ENCODE measurements around the gene IL12RB1. TPM values are rescaled to one million over a fixed set of nuclear protein-coding genes. Genes with fewer than 3 reads are reported as not detected.

IL12RB1 gene
- polyA plus RNA-seq (ENCODE audit: insufficient read length) = 0.75 TPM

- no peak for DNase-seq
These were observed at the start of gene IL12RB1 for GRCh38 chr19:18086590-18087138. IL12RB1 (minus strand) TSS chr19:18086934; CDS start chr19:18086823, 111 bp downstream.

- DNase-seq = no peak
These were observed 49.2 kb upstream of the IL12RB1 start for GRCh38 chr19:18135712-18136584.

GRCh38 chr19:18131841-18132596 is 45.3 kb upstream of the IL12RB1 start:
- no peak for DNase-seq

GRCh38 chr19:18130523-18131242 is 43.9 kb upstream of the IL12RB1 start:
- DNase-seq = no peak

GRCh38 chr19:18128805-18129204 is 42.1 kb upstream of the IL12RB1 start:
- DNase-seq = no peak

- no peak for DNase-seq
These were observed 41.3 kb upstream of the IL12RB1 start for GRCh38 chr19:18128044-18128443.

- DNase-seq = no peak
These were observed 39.4 kb upstream of the IL12RB1 start for GRCh38 chr19:18126097-18126496.

- no peak for DNase-seq
These were observed 37.1 kb upstream of the IL12RB1 start for GRCh38 chr19:18123819-18124218.

- DNase-seq = no peak
These were observed 36.4 kb upstream of the IL12RB1 start for GRCh38 chr19:18122860-18123795.

GRCh38 chr19:18122424-18122823 is 35.7 kb upstream of the IL12RB1 start:
- DNase-seq = no peak

- DNase-seq = no peak
These were observed 34.4 kb upstream of the IL12RB1 start for GRCh38 chr19:18121166-18121565.

- DNase-seq = no peak
These were observed 33.4 kb upstream of the IL12RB1 start for GRCh38 chr19:18120127-18120526.

GRCh38 chr19:18119717-18120105 is 33.0 kb upstream of the IL12RB1 start:
- DNase-seq = no peak

- DNase-seq = no peak
These were observed 32.4 kb upstream of the IL12RB1 start for GRCh38 chr19:18119013-18119716.

- DNase-seq = no peak
These were observed 31.8 kb upstream of the IL12RB1 start for GRCh38 chr19:18118420-18119012.

- DNase-seq = peak; percentile 90
These were observed 31.1 kb upstream of the IL12RB1 start for GRCh38 chr19:18117692-18118378.

- no peak for DNase-seq
These were observed 30.6 kb upstream of the IL12RB1 start for GRCh38 chr19:18117364-18117691.

GRCh38 chr19:18114483-18114882 is 27.7 kb upstream of the IL12RB1 start:
- DNase-seq = no peak

GRCh38 chr19:18113827-18114226 is 27.1 kb upstream of the IL12RB1 start:
- no peak for DNase-seq

- DNase-seq = peak; percentile 85
These were observed 26.3 kb upstream of the IL12RB1 start for GRCh38 chr19:18112989-18113478.
